Choroid plexus epithelial cell (primary cell): ENCODE results near the gene PPP3CB.
A peak's percentile ranks its signal among the peaks of the same experiment; 100 is the strongest.
"Not testable (repeated sequence)": the region's sequence is repeated elsewhere in the genome, so short reads cannot be mapped to it uniquely, and the experiment has no call there.

Source experiments
- DNase-seq: peaks from one replicate; pipeline ENCODE4 v3.0.0-alpha.2; 2010; ENCODE audit warnings: low read depth
- H3K4me3 ChIP-seq: 2 replicates; pipeline ENCODE4 v1.5.1; 2011; ENCODE audit warnings: low read depth, mild to moderate bottlenecking, control low read depth, low read length, moderate library complexity
- TF ChIP-seq, protein P1 (sequence below): conservative IDR thresholded peaks from 2 replicates; pipeline ENCODE4 v1.5.1; 2011; ENCODE audit warnings: low read depth, mild to moderate bottlenecking, control low read depth, inconsistent platforms, low read length, moderate library complexity

PPP3CB gene

DNA sequence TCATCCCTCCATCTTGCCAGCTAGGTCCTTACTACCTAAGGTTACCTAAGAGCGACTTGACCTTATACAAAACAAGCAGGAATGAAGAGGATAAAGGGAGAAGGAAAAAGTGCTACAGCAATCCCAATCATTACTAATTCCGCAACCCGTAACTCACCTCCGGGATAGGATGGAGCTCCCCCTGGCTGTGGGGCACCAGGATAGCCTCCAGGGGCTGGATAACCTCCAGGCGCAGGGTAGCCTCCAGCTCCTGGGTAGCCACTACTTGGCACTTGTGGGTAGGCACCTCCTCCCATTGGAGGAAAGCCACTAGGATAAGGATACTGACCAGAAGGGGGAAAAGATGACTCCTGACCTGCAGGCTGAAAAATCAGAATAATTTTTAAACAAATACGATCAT, 97.8 kb downstream of the PPP3CB start:
- DNase-seq = no peak
- TF ChIP-seq, protein P1, sequence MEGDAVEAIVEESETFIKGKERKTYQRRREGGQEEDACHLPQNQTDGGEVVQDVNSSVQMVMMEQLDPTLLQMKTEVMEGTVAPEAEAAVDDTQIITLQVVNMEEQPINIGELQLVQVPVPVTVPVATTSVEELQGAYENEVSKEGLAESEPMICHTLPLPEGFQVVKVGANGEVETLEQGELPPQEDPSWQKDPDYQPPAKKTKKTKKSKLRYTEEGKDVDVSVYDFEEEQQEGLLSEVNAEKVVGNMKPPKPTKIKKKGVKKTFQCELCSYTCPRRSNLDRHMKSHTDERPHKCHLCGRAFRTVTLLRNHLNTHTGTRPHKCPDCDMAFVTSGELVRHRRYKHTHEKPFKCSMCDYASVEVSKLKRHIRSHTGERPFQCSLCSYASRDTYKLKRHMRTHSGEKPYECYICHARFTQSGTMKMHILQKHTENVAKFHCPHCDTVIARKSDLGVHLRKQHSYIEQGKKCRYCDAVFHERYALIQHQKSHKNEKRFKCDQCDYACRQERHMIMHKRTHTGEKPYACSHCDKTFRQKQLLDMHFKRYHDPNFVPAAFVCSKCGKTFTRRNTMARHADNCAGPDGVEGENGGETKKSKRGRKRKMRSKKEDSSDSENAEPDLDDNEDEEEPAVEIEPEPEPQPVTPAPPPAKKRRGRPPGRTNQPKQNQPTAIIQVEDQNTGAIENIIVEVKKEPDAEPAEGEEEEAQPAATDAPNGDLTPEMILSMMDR = peak; percentile 34
- H3K4me3 ChIP-seq = no peak overlapping the region

DNA sequence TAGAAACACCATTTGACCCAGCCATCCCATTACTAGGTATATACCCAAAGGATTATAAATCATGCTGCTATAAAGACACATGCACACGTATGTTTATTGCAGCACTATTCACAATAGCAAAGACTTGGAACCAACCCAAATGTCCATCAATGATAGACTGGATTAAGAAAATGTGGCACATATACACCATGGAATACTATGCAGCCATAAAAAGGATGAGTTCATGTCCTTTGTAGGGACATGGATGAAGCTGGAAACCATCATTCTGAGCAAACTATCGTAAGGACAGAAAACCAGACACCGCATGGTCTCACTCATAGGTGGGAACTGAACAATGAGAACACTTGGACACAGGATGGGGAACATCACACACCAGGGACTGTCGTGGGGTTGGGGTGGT, 101.5 kb downstream of the PPP3CB start:
- H3K4me3 ChIP-seq, DNase-seq: not testable (repeated sequence)

- no peak overlapping the region for H3K4me3 ChIP-seq
- no peak for DNase-seq
- TF ChIP-seq, protein P1 = no peak
Measured at GRCh38 chr10:73388228-73388627, 107.6 kb downstream of the PPP3CB start.

- TF ChIP-seq, protein P1 = no peak
- no peak for DNase-seq
- no peak overlapping the region for H3K4me3 ChIP-seq
Measured at GRCh38 chr10:73386583-73386982, 109.2 kb downstream of the PPP3CB start.
